HEK293T (cell line): ENCODE data around the gene KCNJ1.

Experiments used
- BHLHE40 ChIP-seq: fragments of 450-650 bp; IDR thresholded peaks from 2 replicates; pipeline ENCODE4 v1.6.1; 2016; ENCODE audit warnings: mild to moderate bottlenecking, moderate library complexity, borderline replicate concordance
- ELF4 ChIP-seq: fragments of 450-650 bp; IDR thresholded peaks from 2 replicates; pipeline ENCODE4 v1.6.1; 2017; ENCODE audit warnings: antibody characterized with exemption
- ZNF384 ChIP-seq: fragments of 450-650 bp; IDR thresholded peaks from 2 replicates; pipeline ENCODE4 v1.6.1; 2016

DNA sequence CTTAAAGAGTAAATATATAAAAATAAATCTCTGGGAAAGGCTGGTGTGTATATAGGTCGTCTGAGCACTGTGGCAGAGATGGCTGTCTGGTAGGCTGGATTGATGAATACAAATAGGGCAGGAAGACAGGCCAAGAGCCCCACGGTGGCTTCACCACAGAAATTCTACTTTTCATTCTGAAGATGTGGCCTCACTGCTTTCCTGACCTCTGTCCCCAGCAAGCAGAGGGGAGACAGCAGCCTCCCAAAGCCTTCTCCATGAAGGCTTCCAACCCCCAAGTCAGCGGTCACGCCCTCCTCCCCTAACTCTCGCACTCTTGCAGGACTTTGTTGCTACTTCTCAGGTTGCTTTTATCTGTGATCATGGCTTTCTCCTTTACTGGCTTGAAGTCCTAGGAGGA is 10.6 kb upstream of the KCNJ1 start:
- TF ChIP-seq ELF4: no peak
- TF ChIP-seq ZNF384: no peak
- no peak for TF ChIP-seq BHLHE40
